ENCODE data around the gene TMEM215. TPM values are rescaled to one million over a fixed set of nuclear protein-coding genes. Genes with fewer than 3 reads are reported as not detected.
"Not testable (repeated sequence)": the region's sequence is repeated elsewhere in the genome, so short reads cannot be mapped to it uniquely, and the experiment has no call there.

Gene TMEM215, protein sequence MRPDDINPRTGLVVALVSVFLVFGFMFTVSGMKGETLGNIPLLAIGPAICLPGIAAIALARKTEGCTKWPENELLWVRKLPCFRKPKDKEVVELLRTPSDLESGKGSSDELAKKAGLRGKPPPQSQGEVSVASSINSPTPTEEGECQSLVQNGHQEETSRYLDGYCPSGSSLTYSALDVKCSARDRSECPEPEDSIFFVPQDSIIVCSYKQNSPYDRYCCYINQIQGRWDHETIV
- not detected for polyA plus RNA-seq

DNA sequence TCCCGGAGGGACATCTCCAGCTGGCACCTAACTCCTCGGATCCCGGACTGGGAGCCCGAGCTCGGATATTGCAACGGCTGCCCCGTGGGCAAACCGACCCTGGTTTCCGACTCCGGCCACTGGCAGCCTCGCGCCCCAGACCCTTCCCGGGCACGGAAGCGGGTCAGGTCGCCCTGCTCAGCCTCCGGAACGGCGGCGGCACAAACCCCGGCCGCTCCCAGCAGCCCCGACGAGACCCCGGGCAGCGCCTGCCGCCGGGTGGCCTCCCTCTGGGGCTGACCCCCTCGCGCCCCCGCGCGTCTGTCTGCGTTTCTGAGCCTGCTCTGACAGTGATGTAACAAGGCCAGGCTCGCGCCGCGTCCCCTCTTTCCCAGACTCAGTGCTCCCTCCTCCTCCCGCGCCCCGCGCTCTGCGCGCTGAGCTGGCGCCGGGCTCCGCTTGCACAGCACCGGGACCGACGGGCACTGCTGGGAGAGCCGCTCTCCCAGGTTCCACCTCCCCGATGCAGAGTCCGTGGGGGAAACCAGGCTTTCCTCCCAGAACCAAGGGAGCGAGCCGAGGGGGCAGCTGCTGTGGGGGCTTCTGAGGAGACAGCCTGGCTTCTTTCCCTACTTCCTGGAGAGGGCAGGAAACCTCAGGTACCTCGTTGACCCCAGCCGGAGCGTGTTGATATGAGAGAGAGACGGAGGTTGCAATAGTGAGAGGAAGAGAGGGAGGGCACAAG lies at the start of gene TMEM215:
Gene TMEM215, plus strand, starts transcription at position 373 of the 724 bp plus-strand sequence. CDS start 644 bp downstream, outside the sequence.
- WGBS, 3 donors: 1 to 3% (median 2%) methylated on average over 41 to 59 of the region's 59 CpGs
- H3K27ac ChIP-seq (ENCODE audit: low read depth, low read length): no peak within 1 kb of the TSS

- 50 to 78% (median 66%) methylated on average over 3 of the region's 3 CpGs for WGBS, 3 donors
- no peak overlapping the region for H3K27ac ChIP-seq (ENCODE audit: low read depth, low read length)
These were observed 47.9 kb upstream of the TMEM215 start for GRCh38 chr9:32735476-32735875.

GRCh38 chr9:32737378-32737777 lies 46.0 kb upstream of the TMEM215 start:
- WGBS, 3 donors: 46 to 86% (median 71%) methylated on average over 1 of the region's 1 CpG
- H3K27ac ChIP-seq (ENCODE audit: low read depth, low read length): no peak overlapping the region

DNA sequence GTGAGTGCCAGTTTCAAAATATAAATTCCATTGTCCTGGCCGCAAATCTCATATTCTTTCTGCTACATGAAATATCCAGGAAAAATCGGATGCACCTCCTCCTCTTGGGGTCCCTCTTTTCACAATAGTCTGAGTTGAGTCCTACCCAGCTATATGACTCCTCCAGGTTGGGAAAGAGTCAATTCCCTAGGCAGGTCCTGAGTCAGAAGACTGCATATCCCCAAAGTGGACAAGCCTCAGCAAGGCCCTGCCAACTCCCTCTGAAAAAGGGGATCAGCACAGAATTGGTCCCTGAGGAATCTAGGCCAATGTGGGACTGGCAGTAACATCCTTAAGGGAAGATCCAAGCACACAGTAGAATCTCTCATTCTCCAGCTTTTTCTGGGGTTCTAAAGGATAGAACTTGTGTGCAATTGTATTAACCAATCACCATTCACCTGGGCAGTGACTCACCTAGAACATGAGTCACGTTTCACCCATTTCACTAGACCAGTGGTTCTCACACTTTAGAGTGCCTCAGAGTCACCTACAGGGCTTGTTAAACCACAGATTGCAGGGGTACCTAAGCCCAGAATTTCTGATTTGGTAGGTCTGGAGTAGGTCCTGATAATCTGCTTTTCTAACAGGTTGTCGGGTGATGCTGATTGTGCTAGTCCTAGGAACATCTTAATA lies 44.7 kb upstream of the TMEM215 start:
- WGBS, 3 donors: 76 to 83% (median 81%) methylated on average over 4 of the region's 4 CpGs

GRCh38 chr9:32741706-32742105 lies 41.6 kb upstream of the TMEM215 start:
- no peak overlapping the region for H3K27ac ChIP-seq (ENCODE audit: low read depth, low read length)
- 37 to 45% (median 41%) methylated on average over 4 of the region's 4 CpGs for WGBS, 3 donors

More for the DNA sequence above, 44.7 kb upstream of the TMEM215 start:
- no peak overlapping the region for H3K27ac ChIP-seq (ENCODE audit: low read depth, low read length)

- H3K27ac ChIP-seq (ENCODE audit: low read depth, low read length): no peak overlapping the region
- 33 to 71% (median 65%) methylated on average over 2 of the region's 2 CpGs for WGBS, 3 donors
These were observed 41.0 kb upstream of the TMEM215 start for GRCh38 chr9:32742296-32742695.

DNA sequence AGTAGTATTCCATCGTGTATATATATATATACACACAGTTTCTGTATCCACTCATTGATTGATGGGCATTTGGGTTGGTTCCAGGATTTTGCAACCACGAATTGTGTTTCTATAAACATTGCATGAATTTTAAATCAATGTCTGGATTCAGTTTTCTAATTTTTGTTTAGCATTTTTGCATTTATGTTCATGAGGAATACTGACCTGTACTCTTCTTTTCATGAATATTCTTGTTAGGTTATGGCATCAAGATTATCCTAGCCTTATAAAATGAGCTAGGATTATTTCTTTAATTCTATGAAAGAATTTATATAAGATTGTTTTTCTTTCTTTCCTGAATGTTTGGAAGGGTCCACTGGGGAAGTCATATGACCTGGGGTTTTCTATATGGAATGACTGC lies 35.3 kb upstream of the TMEM215 start:
- 62 to 75% (median 73%) methylated on average over 2 of the region's 2 CpGs for WGBS, 3 donors
- H3K27ac ChIP-seq (ENCODE audit: low read depth, low read length): no peak overlapping the region

GRCh38 chr9:32755730-32756129 lies 27.6 kb upstream of the TMEM215 start:
- H3K27ac ChIP-seq (ENCODE audit: low read depth, low read length): no peak overlapping the region
- 86 to 92% (median 91%) methylated on average over 22 of the region's 22 CpGs for WGBS, 3 donors

GRCh38 chr9:32764139-32764538 lies 19.2 kb upstream of the TMEM215 start:
- H3K27ac ChIP-seq (ENCODE audit: low read depth, low read length): no peak overlapping the region
- WGBS, 3 donors: 85 to 90% (median 90%) methylated on average over 5 of the region's 5 CpGs

GRCh38 chr9:32775283-32775682 lies 8.1 kb upstream of the TMEM215 start:
- WGBS, 3 donors: 49 to 76% (median 58%) methylated on average over 1 of the region's 1 CpG

GRCh38 chr9:32776201-32776600 lies 7.1 kb upstream of the TMEM215 start:
- H3K27ac ChIP-seq (ENCODE audit: low read depth, low read length): no peak overlapping the region
- WGBS, 3 donors: 68 to 76% (median 71%) methylated on average over 3 of the region's 3 CpGs

More at GRCh38 chr9:32775283-32775682, 8.1 kb upstream of the TMEM215 start:
- H3K27ac ChIP-seq (ENCODE audit: low read depth, low read length): no peak overlapping the region

- 4 to 6% (median 5%) methylated on average over 44 to 45 of the region's 45 CpGs for WGBS, 3 donors
- no peak overlapping the region for H3K27ac ChIP-seq (ENCODE audit: low read depth, low read length)
These were observed 718 bp upstream of the TMEM215 start for GRCh38 chr9:32782476-32783167.

GRCh38 chr9:32787816-32788215 lies 4.5 kb downstream of the TMEM215 start:
- WGBS, 3 donors: 45 to 57% (median 47%) methylated on average over 2 of the region's 2 CpGs

DNA sequence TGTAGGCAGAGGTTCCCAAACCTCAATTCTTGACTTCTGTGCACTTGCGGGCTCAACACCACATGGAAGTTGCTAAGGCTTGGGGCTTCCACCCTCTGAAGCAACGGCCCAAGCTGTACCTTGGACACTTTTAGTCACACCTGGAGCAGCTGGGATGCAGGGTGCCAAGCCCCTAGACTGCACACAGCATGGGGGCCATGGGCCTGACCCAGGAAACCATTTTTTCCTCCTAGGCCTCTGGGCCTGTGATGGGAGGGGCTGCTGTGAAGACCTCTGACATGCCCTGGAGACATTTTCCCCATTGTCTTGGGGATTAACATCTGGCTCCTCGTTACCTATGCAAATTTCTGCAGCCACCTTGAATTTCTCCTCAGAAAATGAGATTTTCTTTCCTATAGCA lies 12.7 kb downstream of the TMEM215 start:
- H3K27ac ChIP-seq (ENCODE audit: low read depth, low read length): not testable (repeated sequence)
- WGBS, 3 donors: 39 to 59% (median 56%) methylated on average over 3 of the region's 3 CpGs

More at GRCh38 chr9:32787816-32788215, 4.5 kb downstream of the TMEM215 start:
- H3K27ac ChIP-seq (ENCODE audit: low read depth, low read length): no peak overlapping the region

DNA sequence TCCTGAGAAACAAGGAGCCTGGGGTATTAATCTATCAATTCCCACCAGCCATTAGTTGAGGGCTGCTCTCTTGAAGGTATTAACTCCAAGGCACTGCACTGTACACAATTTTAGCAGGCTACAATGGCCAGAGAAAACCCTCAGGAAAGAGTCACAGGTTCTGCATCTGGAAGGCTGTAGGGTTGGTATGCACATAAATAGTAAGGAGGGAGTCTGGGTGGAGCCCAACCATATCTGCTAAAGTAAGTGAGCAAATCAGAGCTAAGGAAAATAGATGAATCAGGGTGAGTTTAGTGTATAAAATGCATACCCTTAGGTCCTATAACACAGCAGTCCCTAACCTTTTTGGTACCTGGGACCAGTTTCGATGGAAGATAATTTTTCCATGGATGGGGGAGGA lies 18.2 kb downstream of the TMEM215 start:
- WGBS, 3 donors: 72 to 88% (median 85%) methylated on average over 1 of the region's 1 CpG
- H3K27ac ChIP-seq (ENCODE audit: low read depth, low read length): no peak overlapping the region

DNA sequence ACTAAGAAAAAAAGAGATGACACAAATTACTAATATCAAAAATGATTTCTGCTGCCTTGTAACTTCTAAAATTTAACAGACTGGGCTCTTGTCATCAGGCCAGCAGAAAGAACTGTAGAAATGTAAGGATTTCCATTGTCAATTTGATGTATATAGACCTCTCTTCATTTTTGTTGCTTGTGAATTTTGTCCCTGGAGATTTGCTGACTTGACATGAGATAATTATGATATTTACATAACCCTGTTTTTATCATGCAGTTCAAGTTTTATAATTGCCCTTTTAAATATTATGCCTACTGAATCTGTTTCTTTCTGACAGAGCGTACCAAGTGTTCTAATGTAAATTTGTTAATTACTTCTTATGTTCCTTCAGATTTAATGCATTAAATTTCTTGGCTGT lies 23.9 kb downstream of the TMEM215 start:
- no peak overlapping the region for H3K27ac ChIP-seq (ENCODE audit: low read depth, low read length)
- 91 to 96% (median 92%) methylated on average over 1 of the region's 1 CpG for WGBS, 3 donors

- no peak overlapping the region for H3K27ac ChIP-seq (ENCODE audit: low read depth, low read length)
- WGBS, 3 donors: 38 to 50% (median 49%) methylated on average over 3 of the region's 3 CpGs
These were observed 27.9 kb downstream of the TMEM215 start for GRCh38 chr9:32811246-32811645.

GRCh38 chr9:32820322-32820721 lies 37.0 kb downstream of the TMEM215 start:
- WGBS, 3 donors: 43 to 76% (median 75%) methylated on average over 4 of the region's 4 CpGs

GRCh38 chr9:32823101-32823500 lies 39.8 kb downstream of the TMEM215 start:
- no peak overlapping the region for H3K27ac ChIP-seq (ENCODE audit: low read depth, low read length)

More at GRCh38 chr9:32820322-32820721, 37.0 kb downstream of the TMEM215 start:
- no peak overlapping the region for H3K27ac ChIP-seq (ENCODE audit: low read depth, low read length)

More at GRCh38 chr9:32823101-32823500, 39.8 kb downstream of the TMEM215 start:
- WGBS, 3 donors: 70 to 78% (median 76%) methylated on average over 3 of the region's 3 CpGs

All from adipose tissue (tissue), 3 donors.